ENCODE results near the gene SLC7A7.
A peak's percentile ranks its signal among the peaks of the same experiment; 100 is the strongest.
"Not testable (repeated sequence)": the region's sequence is repeated elsewhere in the genome, so short reads cannot be mapped to it uniquely, and the experiment has no call there.

The SLC7A7 gene

GRCh38 chr14:22843123-22843925 lies 28.1 kb upstream of the SLC7A7 start:
- DNase-seq = no peak

DNA sequence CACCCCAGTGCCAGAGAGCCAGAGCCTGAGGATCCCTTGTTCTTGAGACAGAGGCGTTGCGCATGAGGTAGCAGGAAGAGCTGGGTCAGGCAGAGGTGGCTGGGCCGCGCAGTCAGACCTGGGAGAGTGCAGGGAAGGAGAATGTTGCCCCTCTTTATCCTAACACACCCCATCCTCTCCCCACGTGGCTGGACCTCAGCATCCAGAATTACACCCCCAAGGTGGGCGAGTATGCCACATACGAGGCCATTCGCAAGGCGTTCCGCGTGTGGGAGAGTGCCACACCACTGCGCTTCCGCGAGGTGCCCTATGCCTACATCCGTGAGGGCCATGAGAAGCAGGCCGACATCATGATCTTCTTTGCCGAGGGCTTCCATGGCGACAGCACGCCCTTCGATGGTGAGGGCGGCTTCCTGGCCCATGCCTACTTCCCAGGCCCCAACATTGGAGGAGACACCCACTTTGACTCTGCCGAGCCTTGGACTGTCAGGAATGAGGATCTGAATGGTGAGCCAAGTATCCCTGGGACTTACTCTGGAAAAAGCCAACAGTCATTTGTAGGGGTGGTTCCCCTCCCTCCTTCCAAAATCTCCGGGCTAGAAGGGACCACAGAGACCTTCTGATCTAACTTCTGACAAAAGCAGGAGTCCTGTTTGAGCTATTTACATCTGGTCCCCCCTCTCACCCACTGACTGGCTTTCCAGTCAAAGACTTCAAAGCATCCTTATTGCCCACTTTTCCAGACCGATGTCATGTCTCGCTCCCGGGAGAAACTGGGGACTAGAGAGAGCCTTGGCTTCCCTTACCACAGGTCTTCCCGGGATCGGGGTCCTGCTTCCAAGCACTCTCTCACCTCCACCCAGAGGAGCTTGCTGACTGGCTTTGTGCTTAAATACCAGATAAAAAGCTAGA lies 27.2 kb upstream of the SLC7A7 start:
- DNase-seq = no peak

DNA sequence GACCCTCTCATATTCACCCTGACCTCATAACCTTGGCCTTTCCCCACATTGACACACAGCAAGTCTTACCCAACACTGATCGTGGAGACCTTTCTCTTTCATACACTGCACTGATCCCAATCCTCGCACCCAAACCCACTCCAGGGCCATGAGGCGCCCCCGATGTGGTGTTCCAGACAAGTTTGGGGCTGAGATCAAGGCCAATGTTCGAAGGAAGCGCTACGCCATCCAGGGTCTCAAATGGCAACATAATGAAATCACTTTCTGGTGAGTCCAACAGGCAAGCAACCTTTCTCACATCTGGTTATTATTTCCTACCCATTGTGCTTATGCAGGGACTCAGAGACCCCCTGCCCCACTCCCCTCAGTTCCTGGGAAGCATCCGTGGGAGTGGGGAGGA lies 26.5 kb upstream of the SLC7A7 start:
- DNase-seq = no peak

- DNase-seq = no peak
These were observed 26.1 kb upstream of the SLC7A7 start for GRCh38 chr14:22841311-22841710.

GRCh38 chr14:22839159-22839779 lies 24.0 kb upstream of the SLC7A7 start:
- DNase-seq = no peak

- peak; percentile 89 for DNase-seq
These were observed 23.4 kb upstream of the SLC7A7 start for GRCh38 chr14:22838631-22839041.

DNA sequence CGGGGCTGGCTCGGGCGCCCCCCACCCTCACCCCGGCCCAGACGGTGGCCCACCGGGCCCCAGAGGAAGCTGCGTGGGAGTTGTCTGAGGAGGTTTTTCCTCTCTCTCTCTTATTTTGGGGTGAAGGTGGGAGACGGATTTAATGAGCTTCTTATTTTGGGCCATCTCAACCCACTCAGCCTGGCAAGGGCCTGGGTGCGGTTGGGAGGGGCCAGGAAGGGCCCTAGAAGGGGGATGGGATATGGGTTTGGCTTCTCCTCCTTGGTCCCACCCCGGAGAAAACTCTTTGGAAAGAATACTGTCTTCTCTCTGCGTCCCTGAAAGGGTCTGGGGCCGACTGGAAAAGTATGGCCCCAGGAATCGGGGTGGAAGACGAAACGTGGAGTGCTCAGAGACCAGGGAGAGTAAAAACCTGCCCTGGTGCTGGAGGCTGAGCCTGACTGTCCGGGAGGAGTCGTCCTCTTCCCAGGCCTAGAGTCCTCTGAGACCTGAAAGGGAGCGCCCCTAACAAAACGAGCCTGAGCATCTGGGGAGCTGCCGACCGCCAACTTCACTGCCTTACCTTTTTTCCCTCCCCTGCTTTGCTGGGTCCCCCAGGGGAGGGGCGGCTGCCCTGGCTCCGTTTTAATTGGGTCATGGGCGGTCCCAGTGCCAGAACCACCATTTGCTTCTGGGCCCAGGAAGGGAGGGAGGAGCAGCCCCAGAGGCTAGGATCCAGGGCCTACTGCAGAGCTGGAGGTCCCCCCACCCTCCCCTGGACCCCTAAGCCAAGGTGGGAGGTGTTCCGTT lies 22.7 kb upstream of the SLC7A7 start:
- DNase-seq = peak; percentile 73

DNA sequence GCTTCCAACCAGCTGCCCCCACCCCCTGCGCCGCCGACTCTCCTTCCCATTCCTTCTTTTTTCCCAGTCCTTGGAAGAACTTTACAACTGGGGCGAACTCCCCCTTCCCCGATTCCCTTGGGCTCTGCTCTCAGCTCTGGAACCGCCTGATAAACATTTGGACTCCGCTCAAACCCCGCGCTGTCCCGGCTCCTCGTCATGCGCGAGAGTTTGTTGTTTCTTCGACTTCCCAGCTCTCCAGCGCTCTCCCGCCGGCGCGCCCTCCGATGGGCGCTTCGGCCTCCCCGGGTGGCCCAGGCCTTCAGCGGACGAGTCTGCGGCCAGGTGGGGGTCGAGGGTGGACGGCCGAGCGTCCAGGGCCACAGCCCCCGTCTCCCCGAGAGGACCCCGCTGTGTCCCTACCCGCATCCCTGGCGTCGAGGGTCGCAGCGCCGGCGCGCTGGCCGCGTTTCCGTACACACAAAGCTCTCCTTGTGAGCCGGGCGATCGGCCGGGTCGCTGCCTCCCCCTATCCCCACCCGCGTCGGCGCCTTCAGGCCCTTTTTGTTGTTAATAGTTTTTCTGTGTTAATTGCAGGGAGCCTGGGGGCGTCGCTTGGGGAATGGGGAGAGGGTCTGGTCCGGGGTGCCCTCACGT lies 22.0 kb upstream of the SLC7A7 start:
- DNase-seq = peak; percentile 70

- peak; percentile 93 for DNase-seq
These were observed 21.3 kb upstream of the SLC7A7 start, which contains the start of gene MMP14 for GRCh38 chr14:22836301-22837113. MMP14 (plus strand) TSS chr14:22836585; CDS start chr14:22836818, 233 bp downstream.

DNA sequence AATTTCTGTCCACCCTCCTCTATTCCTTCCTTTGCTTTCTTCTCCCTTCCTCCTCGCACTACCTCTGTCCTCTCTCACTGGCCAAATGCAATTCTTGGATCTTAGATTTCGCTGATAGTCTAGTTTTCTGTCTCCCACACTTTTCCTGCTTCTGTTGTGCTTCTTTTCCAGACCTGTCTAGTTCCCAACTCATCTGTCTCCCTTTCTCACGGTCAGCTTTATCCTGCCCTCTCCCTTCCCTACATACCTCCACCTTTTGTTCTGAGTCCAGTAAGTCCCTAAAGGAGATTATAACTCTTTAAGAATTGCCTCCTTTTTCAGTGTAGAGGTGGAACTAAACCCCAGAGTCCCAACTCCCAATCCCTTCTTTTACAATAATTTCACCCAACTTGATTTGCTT lies 20.3 kb upstream of the SLC7A7 start:
- DNase-seq = no peak

DNA sequence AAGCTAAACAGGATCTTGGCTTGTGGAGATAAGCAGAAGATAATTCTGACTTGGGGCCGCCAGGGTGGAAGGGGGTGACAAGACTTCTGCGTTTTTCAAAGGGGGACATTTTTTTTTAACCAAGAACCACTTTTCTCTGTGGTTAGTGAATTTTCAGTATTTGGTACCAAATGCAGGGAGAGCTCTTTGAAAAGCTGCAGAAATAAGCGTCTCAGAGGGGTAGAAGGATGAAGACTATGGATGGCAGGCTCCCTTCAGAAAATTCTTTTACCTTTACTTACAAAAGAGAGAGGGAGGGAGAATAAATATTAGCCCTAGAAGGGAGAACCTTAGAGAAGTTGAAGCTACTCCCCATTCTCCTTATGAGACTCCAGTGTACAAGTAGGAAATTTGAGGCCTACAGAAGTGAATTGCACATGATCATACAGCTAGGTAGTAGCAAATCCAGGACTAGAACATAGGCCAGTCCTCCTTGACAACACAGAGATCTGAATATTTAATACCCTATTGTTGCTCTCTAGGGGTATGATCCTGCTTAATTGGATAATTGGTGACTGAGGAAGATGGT lies 15.3 kb upstream of the SLC7A7 start:
- DNase-seq = no peak

- DNase-seq = peak; percentile 88
These were observed 14.6 kb upstream of the SLC7A7 start, which contains the start of gene MRPL52 for GRCh38 chr14:22829661-22830442. MRPL52 (plus strand) TSS chr14:22829887; CDS start chr14:22829913, 26 bp downstream.

- DNase-seq = not testable (repeated sequence)
These were observed 13.9 kb upstream of the SLC7A7 start for GRCh38 chr14:22829076-22829660.

GRCh38 chr14:22824711-22825359 lies 9.6 kb upstream of the SLC7A7 start:
- peak; percentile 94 for DNase-seq

- DNase-seq = peak; percentile 93
These were observed 7.4 kb upstream of the SLC7A7 start for GRCh38 chr14:22822571-22823098.

- DNase-seq = no peak
These were observed 6.9 kb upstream of the SLC7A7 start for GRCh38 chr14:22822016-22822570.

- DNase-seq = no peak
These were observed 6.2 kb upstream of the SLC7A7 start for GRCh38 chr14:22821193-22822015.
